ENCODE data around the gene FHAD1.
"Not testable (repeated sequence)": the region's sequence is repeated elsewhere in the genome, so short reads cannot be mapped to it uniquely, and the experiment has no call there.

Gene FHAD1

GRCh38 chr1:15305468-15305770 lies 58.4 kb downstream of the FHAD1 start:
- no peak for DNase-seq (ENCODE audit: low read depth in 2 of 2)

GRCh38 chr1:15306352-15306751 lies 59.3 kb downstream of the FHAD1 start:
- DNase-seq (ENCODE audit: low read depth in 2 of 2), result not testable (repeated sequence)

- no peak for DNase-seq (ENCODE audit: low read depth in 2 of 2)
These were observed 61.1 kb downstream of the FHAD1 start for GRCh38 chr1:15308135-15308534.

- no peak for DNase-seq (ENCODE audit: low read depth in 2 of 2)
These were observed 61.6 kb downstream of the FHAD1 start for GRCh38 chr1:15308621-15309027.

- DNase-seq (ENCODE audit: low read depth in 2 of 2), result no peak
These were observed 62.7 kb downstream of the FHAD1 start for GRCh38 chr1:15309687-15310086.

- no peak for DNase-seq (ENCODE audit: low read depth in 2 of 2)
These were observed 63.5 kb downstream of the FHAD1 start for GRCh38 chr1:15310544-15310943.

- DNase-seq (ENCODE audit: low read depth in 2 of 2), result no peak
These were observed 64.2 kb downstream of the FHAD1 start for GRCh38 chr1:15311122-15311822.

GRCh38 chr1:15311880-15312279 lies 64.9 kb downstream of the FHAD1 start:
- no peak for DNase-seq (ENCODE audit: low read depth in 2 of 2)

GRCh38 chr1:15312626-15313411 lies 65.8 kb downstream of the FHAD1 start:
- no peak for DNase-seq (ENCODE audit: low read depth in 2 of 2)

- DNase-seq (ENCODE audit: low read depth in 2 of 2), result no peak
These were observed 67.6 kb downstream of the FHAD1 start for GRCh38 chr1:15314328-15315281.

- DNase-seq (ENCODE audit: low read depth in 2 of 2), result no peak
These were observed 68.8 kb downstream of the FHAD1 start for GRCh38 chr1:15315815-15316214.

GRCh38 chr1:15316510-15316909 lies 69.5 kb downstream of the FHAD1 start:
- no peak for DNase-seq (ENCODE audit: low read depth in 2 of 2)

- no peak for DNase-seq (ENCODE audit: low read depth in 2 of 2)
These were observed 73.2 kb downstream of the FHAD1 start for GRCh38 chr1:15320267-15320666.

- no peak for DNase-seq (ENCODE audit: low read depth in 2 of 2)
These were observed 74.6 kb downstream of the FHAD1 start for GRCh38 chr1:15321601-15322000.

- DNase-seq (ENCODE audit: low read depth in 2 of 2), result no peak
These were observed 75.8 kb downstream of the FHAD1 start for GRCh38 chr1:15322648-15323350.

GRCh38 chr1:15323351-15323988 lies 76.4 kb downstream of the FHAD1 start:
- peak; percentile 62 to 65 for DNase-seq (ENCODE audit: low read depth in 2 of 2)

GRCh38 chr1:15323989-15324868 lies 77.2 kb downstream of the FHAD1 start:
- no peak for DNase-seq (ENCODE audit: low read depth in 2 of 2)

- no peak for DNase-seq (ENCODE audit: low read depth in 2 of 2)
These were observed 77.9 kb downstream of the FHAD1 start for GRCh38 chr1:15324869-15325335.

GRCh38 chr1:15325375-15326085 lies 78.5 kb downstream of the FHAD1 start:
- no peak for DNase-seq (ENCODE audit: low read depth in 2 of 2)
